Natural killer cell (primary cell): ENCODE results near the gene CCL16. TPM values are rescaled to one million over a fixed set of nuclear protein-coding genes. Genes with fewer than 3 reads are reported as not detected.

ENCODE experiments used
- ATAC-seq, 3 donors: fragments of 150-1000 bp in 2 of 3; fragments of 200-7000 bp in 1 of 3; cut with Tn5 transposase; 1 replicate in 1 of 3; 2 replicates in 2 of 3; pipeline ENCODE4 v1.10.0; 2021; ENCODE audit warnings: mild to moderate bottlenecking in 2 of 3, moderate library complexity in 2 of 3
- DNase-seq, 2 donors: peaks; one replicate each; pipeline versions ENCODE4 v3.0.0 to v3.0.0-alpha.2; 2013 to 2021; ENCODE audit warnings: mixed read lengths in 1 of 2
- H3K27ac ChIP-seq: one replicate; pipeline ENCODE4 v1.5.1; 2013; ENCODE audit warnings: mild to moderate bottlenecking, low read length
- H3K27me3 ChIP-seq: one replicate; pipeline ENCODE4 v1.6.1; 2013; ENCODE audit warnings: low read length; ENCODE audit not compliant: control insufficient read depth, insufficient read depth
- H3K36me3 ChIP-seq: one replicate; pipeline ENCODE4 v1.6.1; 2013; ENCODE audit warnings: low read length; ENCODE audit not compliant: control insufficient read depth, insufficient read depth
- H3K4me1 ChIP-seq: one replicate; pipeline ENCODE4 v1.6.1; 2013; ENCODE audit warnings: low read length; ENCODE audit not compliant: control insufficient read depth, insufficient read depth
- H3K4me3 ChIP-seq: one replicate; pipeline ENCODE4 v1.5.1; 2013; ENCODE audit warnings: low read length
- H3K9me3 ChIP-seq: one replicate; pipeline ENCODE4 v1.6.1; 2013; ENCODE audit warnings: low read length; ENCODE audit not compliant: control insufficient read depth, insufficient read depth
- H3K27ac Mint-ChIP-seq, 2 donors: one replicate each; pipeline ENCODE4 v1.8.0; 2022; ENCODE audit warnings: mild to moderate bottlenecking in 2 of 2, mixed read lengths in 2 of 2, moderate library complexity in 1 of 2
- H3K27me3 Mint-ChIP-seq, 2 donors: one replicate each; pipeline ENCODE4 v1.8.0; 2022; ENCODE audit warnings: low read depth in 2 of 2, mixed read lengths in 2 of 2
- H3K36me3 Mint-ChIP-seq: one replicate; pipeline ENCODE4 v1.8.0; 2022; ENCODE audit warnings: mixed read lengths
- H3K4me1 Mint-ChIP-seq, 2 donors: one replicate each; pipeline ENCODE4 v1.8.0; 2022; ENCODE audit warnings: mixed read lengths in 2 of 2
- H3K4me3 Mint-ChIP-seq: one replicate; pipeline ENCODE4 v1.8.0; 2022; ENCODE audit warnings: mild to moderate bottlenecking, moderate library complexity, mixed read lengths
- H3K9me3 Mint-ChIP-seq, 2 donors: one replicate each; pipeline ENCODE4 v1.8.0; 2022; ENCODE audit warnings: mixed read lengths in 2 of 2
- WGBS: methylation state at CpG from one replicate; pipeline ENCODE4 v1.1.7; 2013; ENCODE audit warnings: missing lambda C conversion rate; ENCODE audit not compliant: insufficient coverage; 5-methylcytosine and 5-hydroxymethylcytosine counted together
- intact Hi-C: fragments of 100-400 bp; cut with micrococcal nuclease; formaldehyde crosslinking; loops from one replicate; pipeline ENCODE4 v1.14.2; 2022
- total RNA-seq, 4 donors: library from RNA; stranded (reverse); fragments of 120-200 nt in 1 of 4; gene quantifications; one replicate each; pipeline versions ENCODE4 v1.2.3 to v1.2.4, GENCODE V29; 2013 to 2022
- TF ChIP-seq, protein P1 (sequence below): fragments of 200-600 bp; IDR thresholded peaks from one replicate; pipeline ENCODE4 v1.8.0; 2022; ENCODE audit warnings: antibody characterized with exemption

CCL16 gene
- total RNA-seq, 3 donors from 2014 or later (not counting 1 experiment from before 2014, with no cell fraction given), result not detected

DNA sequence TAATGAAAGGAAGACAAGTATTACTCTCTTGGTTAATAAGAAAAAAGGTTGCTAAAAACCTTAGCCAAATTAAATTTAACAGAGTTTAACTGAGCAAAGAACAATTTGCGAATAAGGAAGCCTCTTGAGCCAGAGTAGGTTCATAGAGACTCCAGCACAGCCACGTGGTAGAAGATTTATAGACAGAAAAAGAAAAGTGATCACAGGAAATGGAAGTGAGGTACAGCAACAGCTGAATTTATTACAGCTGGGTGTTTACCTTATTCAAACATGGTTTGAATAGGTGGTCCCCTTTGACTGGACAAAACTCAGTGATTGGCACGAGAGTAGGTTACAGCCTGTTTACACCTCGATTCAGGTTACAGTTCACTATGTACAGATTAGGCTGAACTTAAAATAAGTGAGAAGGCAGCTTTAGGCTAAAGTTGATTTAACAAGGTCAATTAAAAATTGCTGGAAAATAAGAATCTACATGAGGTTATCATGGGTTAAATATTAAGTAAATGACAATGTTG, 23.4 kb upstream of the CCL16 start:
- Mint-ChIP-seq H3K36me3 (no peaks in the 10 kb centered on the region), H3K27ac (peak overlapping the region; percentile 84 to 85), H3K27me3 (no peaks in the 10 kb centered on the region), H3K4me1 (peaks cover 23 to 27% of the 10 kb centered on the region in 2 donors), H3K9me3 (no peaks in the 10 kb centered on the region), H3K4me3 (peak overlapping the region; percentile 69)
- Histone ChIP-seq H3K36me3 (no peaks in the 10 kb centered on the region), H3K27ac (peak overlapping the region; percentile 39), H3K27me3 (no peaks in the 10 kb centered on the region), H3K9me3 (peaks cover 7% of the 10 kb centered on the region), H3K4me1 (peaks cover 3% of the 10 kb centered on the region), H3K4me3 (no peak overlapping the region)
- DNase-seq, result peak in 1 of 2 donors; percentile 10
- ATAC-seq, result peak; percentile 69 to 76 (median 71)
- intact Hi-C loops, result no loop called here
- WGBS, result 9% methylated on average over 4 of the region's 4 CpGs
- TF ChIP-seq, protein P1, sequence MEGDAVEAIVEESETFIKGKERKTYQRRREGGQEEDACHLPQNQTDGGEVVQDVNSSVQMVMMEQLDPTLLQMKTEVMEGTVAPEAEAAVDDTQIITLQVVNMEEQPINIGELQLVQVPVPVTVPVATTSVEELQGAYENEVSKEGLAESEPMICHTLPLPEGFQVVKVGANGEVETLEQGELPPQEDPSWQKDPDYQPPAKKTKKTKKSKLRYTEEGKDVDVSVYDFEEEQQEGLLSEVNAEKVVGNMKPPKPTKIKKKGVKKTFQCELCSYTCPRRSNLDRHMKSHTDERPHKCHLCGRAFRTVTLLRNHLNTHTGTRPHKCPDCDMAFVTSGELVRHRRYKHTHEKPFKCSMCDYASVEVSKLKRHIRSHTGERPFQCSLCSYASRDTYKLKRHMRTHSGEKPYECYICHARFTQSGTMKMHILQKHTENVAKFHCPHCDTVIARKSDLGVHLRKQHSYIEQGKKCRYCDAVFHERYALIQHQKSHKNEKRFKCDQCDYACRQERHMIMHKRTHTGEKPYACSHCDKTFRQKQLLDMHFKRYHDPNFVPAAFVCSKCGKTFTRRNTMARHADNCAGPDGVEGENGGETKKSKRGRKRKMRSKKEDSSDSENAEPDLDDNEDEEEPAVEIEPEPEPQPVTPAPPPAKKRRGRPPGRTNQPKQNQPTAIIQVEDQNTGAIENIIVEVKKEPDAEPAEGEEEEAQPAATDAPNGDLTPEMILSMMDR, result no peak

DNA sequence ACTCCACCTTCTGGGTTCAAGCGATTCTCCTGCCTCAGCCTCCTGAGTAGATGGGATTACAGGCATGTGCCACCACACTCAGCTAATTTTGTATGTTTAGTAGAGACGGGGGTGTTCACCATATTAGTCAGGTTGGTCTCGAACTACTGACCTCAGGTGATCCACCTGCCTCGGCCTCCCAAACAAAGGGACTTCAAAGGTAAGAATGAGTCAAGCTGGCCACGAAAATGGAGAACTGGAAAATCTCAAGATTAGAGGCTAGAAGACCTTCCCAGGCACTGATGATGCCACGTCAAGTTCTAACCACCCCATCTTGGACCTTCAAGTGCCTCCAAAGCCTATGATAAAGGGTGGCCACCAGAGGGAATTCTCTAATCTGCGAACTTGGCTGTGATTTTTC, 21.3 kb upstream of the CCL16 start:
- TF ChIP-seq, protein P1, result no peak
- Histone ChIP-seq H3K27me3 (no peaks in the 10 kb centered on the region), H3K36me3 (no peaks in the 10 kb centered on the region), H3K4me3 (no peak overlapping the region), H3K27ac (no peak overlapping the region), H3K9me3 (no peaks in the 10 kb centered on the region), H3K4me1 (peaks cover 3% of the 10 kb centered on the region)
- peaks cover 32 to 39% of the 10 kb centered on the region in 2 donors for H3K4me1 Mint-ChIP-seq
- DNase-seq (no peak), ATAC-seq (no peak)
- no peak overlapping the region for H3K27ac Mint-ChIP-seq
- intact Hi-C loops, result no loop called here
- H3K36me3 Mint-ChIP-seq, result no peaks in the 10 kb centered on the region
- H3K27me3 Mint-ChIP-seq, result no peaks in the 10 kb centered on the region
- H3K4me3 Mint-ChIP-seq, result no peak overlapping the region
- 88% methylated on average over 7 of the region's 7 CpGs for WGBS
- H3K9me3 Mint-ChIP-seq, result no peaks in the 10 kb centered on the region

DNA sequence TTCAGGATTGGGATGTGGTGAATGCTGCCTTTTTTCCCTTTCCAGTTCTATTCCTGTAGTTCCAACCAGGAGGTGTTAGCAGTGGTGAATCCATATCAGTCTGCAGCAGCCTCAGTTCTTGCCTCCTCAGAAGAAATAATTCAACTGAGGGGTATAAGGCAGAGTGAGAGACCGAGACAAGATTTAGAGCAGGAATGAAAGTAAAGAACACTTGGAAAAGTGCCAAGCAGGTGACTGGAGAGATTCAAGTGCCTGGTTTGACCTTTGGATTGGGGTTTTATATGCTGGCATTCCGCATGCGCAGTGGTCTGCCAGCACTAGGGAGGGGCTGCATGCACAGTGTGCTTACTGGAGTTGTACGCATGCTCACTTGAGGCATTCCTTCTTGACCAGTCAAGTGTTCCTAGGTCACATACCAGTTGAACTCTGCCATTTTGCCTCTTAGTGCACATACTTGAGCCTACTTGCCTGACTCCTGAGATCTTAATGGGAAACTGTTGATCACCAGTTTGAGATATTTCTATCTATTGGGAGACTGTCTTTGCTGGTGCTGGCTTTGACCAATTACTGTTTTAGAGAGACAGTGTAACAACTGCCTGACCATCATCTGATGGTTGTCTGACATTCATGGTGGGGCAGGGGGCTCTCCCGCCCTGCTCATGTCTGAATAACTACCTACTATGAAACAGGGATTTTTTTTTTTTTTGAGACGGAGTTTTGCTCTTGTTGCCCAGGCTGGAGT, 20.7 kb upstream of the CCL16 start:
- H3K27me3 ChIP-seq, result no peaks in the 10 kb centered on the region
- 94% methylated on average over 6 of the region's 6 CpGs for WGBS
- H3K9me3 ChIP-seq, result no peaks in the 10 kb centered on the region
- no peak overlapping the region for H3K4me3 ChIP-seq
- H3K36me3 Mint-ChIP-seq, result no peaks in the 10 kb centered on the region
- H3K27ac Mint-ChIP-seq, result no peak overlapping the region
- ATAC-seq (no peak), DNase-seq (no peak)
- peaks cover 32 to 39% of the 10 kb centered on the region in 2 donors for H3K4me1 Mint-ChIP-seq
- H3K27ac ChIP-seq, result no peak overlapping the region
- H3K9me3 Mint-ChIP-seq, result no peaks in the 10 kb centered on the region
- TF ChIP-seq, protein P1, result no peak
- H3K4me3 Mint-ChIP-seq, result no peak overlapping the region
- H3K36me3 ChIP-seq, result no peaks in the 10 kb centered on the region
- H3K4me1 ChIP-seq, result peaks cover 3% of the 10 kb centered on the region
- no peaks in the 10 kb centered on the region for H3K27me3 Mint-ChIP-seq
- intact Hi-C loops, result no loop called here
